ENCODE measurements around the gene STRN3.

STRN3 gene

DNA sequence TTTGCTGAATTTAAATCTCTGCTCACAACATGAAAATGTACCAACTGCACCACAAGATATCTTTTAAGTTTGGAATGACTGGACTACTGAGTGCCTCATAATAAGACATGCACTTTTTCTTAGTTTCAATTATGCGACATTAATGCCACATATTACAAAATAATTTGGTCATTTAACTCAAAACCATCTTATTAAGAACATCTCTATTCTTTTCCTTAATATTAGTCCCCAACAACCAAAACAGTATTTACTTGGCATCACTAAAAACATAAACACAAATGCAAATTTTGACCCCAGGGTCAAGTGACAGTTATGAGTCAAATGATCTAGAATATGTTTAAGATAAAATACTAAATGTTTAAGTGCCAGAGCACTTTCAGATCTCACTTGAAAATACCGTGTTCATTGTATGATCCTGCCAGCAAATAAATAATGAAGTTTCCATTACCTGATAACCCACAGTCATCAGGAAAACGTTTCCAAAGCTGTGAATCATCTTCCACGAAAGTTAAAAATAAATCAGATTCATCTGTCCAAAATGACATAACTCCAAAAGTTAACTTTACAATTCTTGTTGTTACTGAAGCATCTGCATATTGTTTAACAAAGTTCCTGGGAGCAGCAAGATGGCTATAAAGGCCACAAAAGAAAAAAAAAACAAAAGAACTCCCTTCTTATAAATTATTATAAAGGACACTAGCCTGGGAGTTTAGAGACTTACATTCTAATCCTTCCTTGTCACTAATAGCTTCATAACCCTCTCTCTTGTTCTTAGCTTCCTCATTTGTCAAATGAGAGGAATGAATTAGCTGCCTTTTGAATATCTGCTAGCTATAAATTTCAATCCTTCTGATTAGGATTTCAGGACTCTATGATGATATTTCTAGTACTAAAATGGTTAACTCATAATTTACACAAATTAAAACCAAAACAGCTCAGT, 31.2 kb downstream of the STRN3 start:
- H3K4me3 ChIP-seq (ENCODE audit: control insufficient read depth, low read depth, low read length): no peak overlapping the region
- TF ChIP-seq, protein P1, sequence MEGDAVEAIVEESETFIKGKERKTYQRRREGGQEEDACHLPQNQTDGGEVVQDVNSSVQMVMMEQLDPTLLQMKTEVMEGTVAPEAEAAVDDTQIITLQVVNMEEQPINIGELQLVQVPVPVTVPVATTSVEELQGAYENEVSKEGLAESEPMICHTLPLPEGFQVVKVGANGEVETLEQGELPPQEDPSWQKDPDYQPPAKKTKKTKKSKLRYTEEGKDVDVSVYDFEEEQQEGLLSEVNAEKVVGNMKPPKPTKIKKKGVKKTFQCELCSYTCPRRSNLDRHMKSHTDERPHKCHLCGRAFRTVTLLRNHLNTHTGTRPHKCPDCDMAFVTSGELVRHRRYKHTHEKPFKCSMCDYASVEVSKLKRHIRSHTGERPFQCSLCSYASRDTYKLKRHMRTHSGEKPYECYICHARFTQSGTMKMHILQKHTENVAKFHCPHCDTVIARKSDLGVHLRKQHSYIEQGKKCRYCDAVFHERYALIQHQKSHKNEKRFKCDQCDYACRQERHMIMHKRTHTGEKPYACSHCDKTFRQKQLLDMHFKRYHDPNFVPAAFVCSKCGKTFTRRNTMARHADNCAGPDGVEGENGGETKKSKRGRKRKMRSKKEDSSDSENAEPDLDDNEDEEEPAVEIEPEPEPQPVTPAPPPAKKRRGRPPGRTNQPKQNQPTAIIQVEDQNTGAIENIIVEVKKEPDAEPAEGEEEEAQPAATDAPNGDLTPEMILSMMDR (conservative IDR thresholded peaks at IDR 0.05; ENCODE audit: control insufficient read depth, insufficient read depth, low read depth, low read length): no peak
- peak; percentile 41 for DNase-seq (ENCODE audit: low read depth)

DNA sequence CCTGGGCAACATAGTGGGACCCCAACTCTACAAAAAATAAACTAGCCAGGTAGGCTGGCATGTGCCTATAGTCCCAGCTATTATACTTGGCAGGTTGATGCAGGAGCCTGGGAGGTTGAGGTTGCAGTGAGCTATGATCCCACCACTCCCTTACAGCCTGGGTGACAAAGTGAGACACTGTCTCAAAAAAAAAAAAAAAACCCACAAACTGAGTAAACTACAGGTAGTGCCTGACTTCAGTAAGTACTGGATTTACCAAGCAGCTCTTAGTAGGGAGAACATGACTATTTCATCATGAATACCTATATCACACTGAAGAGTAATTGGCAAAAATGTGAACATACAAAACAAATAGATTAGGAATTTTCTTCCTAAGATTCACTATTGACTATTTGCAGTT, 33.1 kb downstream of the STRN3 start:
- TF ChIP-seq, protein P1 (conservative IDR thresholded peaks at IDR 0.05; ENCODE audit: control insufficient read depth, insufficient read depth, low read depth, low read length): no peak
- no peak overlapping the region for H3K4me3 ChIP-seq (ENCODE audit: control insufficient read depth, low read depth, low read length)
- no peak for DNase-seq (ENCODE audit: low read depth)

DNA sequence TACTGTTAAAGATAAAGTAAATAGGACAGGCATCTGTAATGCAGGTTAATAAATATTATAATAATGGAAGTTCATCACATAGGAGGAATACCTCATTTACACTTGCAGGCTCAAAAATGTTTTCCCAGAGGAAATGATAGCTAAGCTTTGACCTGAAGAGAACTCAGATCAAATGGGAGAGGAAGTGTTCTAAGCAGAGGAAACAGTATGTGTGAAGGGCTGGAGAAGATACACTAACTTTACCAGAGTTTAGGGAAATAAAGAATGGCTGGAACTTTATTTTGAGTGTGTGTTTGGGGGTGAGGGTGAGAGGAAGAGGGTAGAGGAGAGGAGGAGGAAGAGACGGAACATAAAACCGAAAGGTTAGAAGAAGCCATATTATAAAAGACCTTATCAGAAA, 34.8 kb downstream of the STRN3 start:
- no peak for DNase-seq (ENCODE audit: low read depth)
- no peak overlapping the region for H3K4me3 ChIP-seq (ENCODE audit: control insufficient read depth, low read depth, low read length)
- TF ChIP-seq, protein P1 (conservative IDR thresholded peaks at IDR 0.05; ENCODE audit: control insufficient read depth, insufficient read depth, low read depth, low read length): no peak

DNA sequence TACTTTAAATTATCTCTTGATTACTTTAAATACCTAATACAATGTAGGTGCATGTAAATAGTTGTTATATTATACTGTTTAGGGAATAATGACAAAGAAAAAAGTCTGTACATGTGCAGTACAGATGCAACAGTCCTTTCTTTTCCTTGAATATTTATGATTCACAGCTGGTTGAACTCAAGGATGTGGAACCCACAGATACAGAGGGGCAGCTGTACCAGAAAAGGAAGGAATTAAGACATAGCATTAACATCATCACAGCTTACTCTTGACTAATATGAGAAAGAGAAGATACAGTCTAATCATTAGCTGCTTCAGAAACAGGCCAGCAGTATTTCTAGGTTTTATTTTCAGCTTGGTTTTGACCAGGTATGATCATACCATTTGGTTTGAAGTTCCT, 35.4 kb downstream of the STRN3 start:
- no peak overlapping the region for H3K4me3 ChIP-seq (ENCODE audit: control insufficient read depth, low read depth, low read length)
- DNase-seq (ENCODE audit: low read depth): peak; percentile 56
- TF ChIP-seq, protein P1 (conservative IDR thresholded peaks at IDR 0.05; ENCODE audit: control insufficient read depth, insufficient read depth, low read depth, low read length): no peak

DNA sequence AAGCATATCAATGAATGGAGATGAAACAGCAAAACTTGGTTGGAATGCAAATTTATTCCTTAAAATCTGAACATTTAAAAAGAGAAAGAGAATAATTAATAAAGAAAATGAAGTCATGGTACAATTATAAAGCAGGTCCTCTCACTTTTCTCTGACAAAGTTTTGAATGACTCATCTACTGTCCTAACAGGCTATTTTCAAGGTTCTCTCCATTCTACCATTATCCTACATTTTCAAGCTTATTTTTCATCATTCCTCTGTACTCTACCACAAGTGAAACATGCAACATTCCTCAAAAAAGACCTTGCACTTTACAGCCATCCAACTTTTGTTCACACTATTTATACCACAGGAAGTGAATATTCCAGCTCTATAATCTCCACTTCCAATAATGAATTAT, 37.7 kb downstream of the STRN3 start:
- H3K4me3 ChIP-seq (ENCODE audit: control insufficient read depth, low read depth, low read length): no peak overlapping the region
- DNase-seq (ENCODE audit: low read depth): peak; percentile 20
- TF ChIP-seq, protein P1 (conservative IDR thresholded peaks at IDR 0.05; ENCODE audit: control insufficient read depth, insufficient read depth, low read depth, low read length): no peak

DNA sequence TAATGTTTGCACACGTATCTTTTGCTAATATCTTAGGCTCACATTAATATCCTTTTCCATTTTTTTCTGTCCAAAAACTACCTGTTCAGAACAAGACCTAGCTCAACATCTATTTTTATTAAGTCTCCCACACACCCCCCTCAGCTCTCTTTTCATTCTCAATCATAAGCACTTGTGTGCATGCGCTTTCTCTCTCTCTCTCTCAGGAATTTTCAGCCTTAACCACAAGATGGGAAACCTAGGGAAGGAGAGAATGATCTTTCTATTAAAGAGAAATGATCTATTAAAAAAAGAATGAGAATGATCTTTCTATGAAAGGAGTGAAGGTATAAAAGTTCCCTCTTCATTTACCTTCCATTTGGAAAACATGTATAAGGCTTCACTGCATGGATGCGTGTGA, 40.4 kb downstream of the STRN3 start:
- no peak overlapping the region for H3K4me3 ChIP-seq (ENCODE audit: control insufficient read depth, low read depth, low read length)
- no peak for DNase-seq (ENCODE audit: low read depth)
- TF ChIP-seq, protein P1 (conservative IDR thresholded peaks at IDR 0.05; ENCODE audit: control insufficient read depth, insufficient read depth, low read depth, low read length): no peak

Measured in fibroblast of mammary gland (primary cell).